Memory B cell (primary cell): ENCODE results near the gene ST14.

Experiments
- ATAC-seq: fragments of 150-1000 bp; cut with Tn5 transposase; 2 replicates; pipeline ENCODE4 v1.10.0; 2021; ENCODE audit warnings: low read depth, mild to moderate bottlenecking, moderate library complexity
- DNase-seq, 2 donors: peaks; one replicate each; pipeline ENCODE4 v3.0.0; 2022; ENCODE audit warnings: low spot score in 2 of 2
- H3K27ac Mint-ChIP-seq: one replicate; pipeline ENCODE4 v1.8.0; 2022; ENCODE audit warnings: mild to moderate bottlenecking, moderate library complexity, mixed read lengths
- H3K27me3 Mint-ChIP-seq: one replicate; pipeline ENCODE4 v1.8.0; 2022; ENCODE audit warnings: mixed read lengths
- H3K36me3 Mint-ChIP-seq: one replicate; pipeline ENCODE4 v1.8.0; 2022; ENCODE audit warnings: mild to moderate bottlenecking, mixed read lengths
- H3K4me1 Mint-ChIP-seq: one replicate; pipeline ENCODE4 v1.8.0; 2022; ENCODE audit warnings: mixed read lengths
- H3K4me3 Mint-ChIP-seq: one replicate; pipeline ENCODE4 v1.8.0; 2022; ENCODE audit warnings: mild to moderate bottlenecking, moderate library complexity, mixed read lengths
- H3K9me3 Mint-ChIP-seq: one replicate; pipeline ENCODE4 v1.8.0; 2022; ENCODE audit warnings: mixed read lengths

The ST14 gene

DNA sequence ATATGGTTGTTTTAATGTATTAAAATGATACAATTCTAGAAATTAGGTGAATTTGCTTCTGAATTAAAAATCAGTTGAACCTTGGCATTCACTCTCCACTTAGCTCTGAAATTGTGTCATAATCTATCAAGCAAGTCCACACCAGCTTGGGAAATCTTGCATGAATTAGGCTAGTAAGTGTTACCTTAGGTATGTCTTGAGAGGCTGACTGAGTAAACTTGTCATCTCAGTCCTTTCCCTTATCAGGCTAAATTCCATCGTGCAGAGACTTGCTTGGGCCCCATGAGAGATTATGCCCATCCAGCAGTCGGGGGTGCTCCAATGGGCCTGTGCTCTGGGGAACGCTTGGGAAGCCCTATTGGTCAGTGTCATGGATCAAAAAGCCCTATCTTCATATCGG lies 33.9 kb upstream of the ST14 start:
- peaks cover 12% of the 10 kb centered on the region for H3K36me3 Mint-ChIP-seq

DNA sequence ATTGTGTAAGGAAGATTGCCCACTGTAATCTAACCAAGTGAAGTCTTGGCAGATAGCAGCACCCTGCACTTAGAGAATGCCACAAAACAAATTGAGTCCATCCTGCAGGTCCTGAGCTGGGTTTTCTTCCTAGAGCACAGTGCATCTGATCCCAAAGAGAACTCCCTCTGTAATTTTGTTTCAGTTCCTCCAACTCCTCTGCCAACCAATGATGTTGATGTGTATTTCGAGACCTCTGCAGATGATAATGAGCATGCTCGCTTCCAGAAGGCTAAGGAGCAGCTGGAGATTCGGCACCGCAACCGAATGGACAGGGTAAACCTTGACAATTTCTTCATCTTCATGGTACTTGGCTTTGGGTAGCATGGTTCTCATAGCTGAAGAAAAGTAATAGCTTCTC lies 33.1 kb upstream of the ST14 start:
- Mint-ChIP-seq H3K4me3 (no peak overlapping the region), H3K27ac (no peak overlapping the region), H3K4me1 (peaks cover 10% of the 10 kb centered on the region), H3K36me3 (peaks cover 12% of the 10 kb centered on the region), H3K27me3 (no peaks in the 10 kb centered on the region), H3K9me3 (no peaks in the 10 kb centered on the region)
- DNase-seq = no peak
- no peak for ATAC-seq

More for the DNA sequence above, 33.9 kb upstream of the ST14 start:
- no peak for DNase-seq
- ATAC-seq = no peak
- Mint-ChIP-seq H3K27me3 (no peaks in the 10 kb centered on the region), H3K9me3 (no peaks in the 10 kb centered on the region), H3K4me1 (peaks cover 14% of the 10 kb centered on the region), H3K4me3 (no peak overlapping the region), H3K27ac (no peak overlapping the region)

DNA sequence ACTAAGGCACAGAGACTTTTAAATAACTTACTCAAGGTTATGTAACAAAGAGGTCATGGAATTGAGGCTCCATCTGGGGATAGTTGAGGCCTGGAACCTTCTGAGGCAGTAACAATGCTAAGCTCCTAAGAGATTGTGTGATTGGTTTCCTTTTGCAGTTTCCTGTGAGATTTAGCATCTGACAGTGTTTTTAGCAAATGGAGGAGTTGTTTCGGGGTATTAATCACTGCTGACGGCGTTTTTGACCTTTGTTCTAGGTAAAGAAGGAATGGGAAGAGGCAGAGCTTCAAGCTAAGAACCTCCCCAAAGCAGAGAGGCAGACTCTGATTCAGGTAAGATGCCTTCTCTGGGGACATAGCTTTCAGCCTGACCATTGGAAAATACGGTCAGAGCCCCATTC lies 32.1 kb upstream of the ST14 start:
- Mint-ChIP-seq H3K4me1 (peaks cover 3% of the 10 kb centered on the region), H3K4me3 (no peak overlapping the region), H3K27ac (no peak overlapping the region), H3K36me3 (peaks cover 8% of the 10 kb centered on the region), H3K9me3 (no peaks in the 10 kb centered on the region), H3K27me3 (no peaks in the 10 kb centered on the region)
- ATAC-seq = no peak
- no peak for DNase-seq

DNA sequence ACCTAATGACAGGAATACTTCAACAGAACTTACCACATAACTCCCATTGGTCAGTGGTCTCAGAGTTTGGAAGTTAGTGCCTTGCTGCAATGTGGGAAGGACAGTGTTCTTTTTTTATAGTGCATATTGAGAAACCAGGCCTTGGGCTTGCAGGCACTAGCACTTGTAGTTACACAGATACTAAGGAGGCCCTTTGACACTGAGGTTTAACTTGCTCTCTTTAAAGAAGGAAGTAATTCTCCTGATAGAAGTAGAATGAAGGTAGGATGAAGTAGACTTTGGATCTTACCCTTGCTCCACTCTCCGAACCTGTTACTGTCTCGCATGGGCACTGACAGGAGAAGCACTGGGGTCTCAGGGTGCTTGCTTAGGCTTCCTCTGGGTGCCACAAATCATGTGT lies 31.0 kb upstream of the ST14 start:
- H3K36me3 Mint-ChIP-seq = peaks cover 4% of the 10 kb centered on the region
- no peak for ATAC-seq

DNA sequence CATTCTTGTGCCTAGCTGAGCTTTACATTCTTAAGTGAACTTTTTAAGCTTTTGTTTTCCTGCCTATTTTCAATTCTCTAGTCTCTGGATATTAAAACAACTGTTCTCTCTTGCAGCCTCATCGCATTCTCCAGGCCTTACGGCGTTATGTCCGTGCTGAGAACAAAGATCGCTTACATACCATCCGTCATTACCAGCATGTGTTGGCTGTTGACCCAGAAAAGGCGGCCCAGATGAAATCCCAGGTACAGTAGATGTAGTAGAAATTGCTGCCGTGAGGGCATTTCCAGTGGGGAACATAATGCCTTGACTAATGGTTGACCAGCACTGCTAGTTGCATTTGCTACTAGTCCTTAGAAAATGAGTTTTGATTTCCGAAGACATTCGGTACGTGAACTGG lies 29.7 kb upstream of the ST14 start:
- H3K4me3 Mint-ChIP-seq = no peak overlapping the region

More for the DNA sequence above, 31.0 kb upstream of the ST14 start:
- Mint-ChIP-seq H3K27me3 (no peaks in the 10 kb centered on the region), H3K9me3 (no peaks in the 10 kb centered on the region), H3K4me3 (no peak overlapping the region), H3K27ac (no peak overlapping the region), H3K4me1 (peaks cover 3% of the 10 kb centered on the region)
- no peak for DNase-seq

DNA sequence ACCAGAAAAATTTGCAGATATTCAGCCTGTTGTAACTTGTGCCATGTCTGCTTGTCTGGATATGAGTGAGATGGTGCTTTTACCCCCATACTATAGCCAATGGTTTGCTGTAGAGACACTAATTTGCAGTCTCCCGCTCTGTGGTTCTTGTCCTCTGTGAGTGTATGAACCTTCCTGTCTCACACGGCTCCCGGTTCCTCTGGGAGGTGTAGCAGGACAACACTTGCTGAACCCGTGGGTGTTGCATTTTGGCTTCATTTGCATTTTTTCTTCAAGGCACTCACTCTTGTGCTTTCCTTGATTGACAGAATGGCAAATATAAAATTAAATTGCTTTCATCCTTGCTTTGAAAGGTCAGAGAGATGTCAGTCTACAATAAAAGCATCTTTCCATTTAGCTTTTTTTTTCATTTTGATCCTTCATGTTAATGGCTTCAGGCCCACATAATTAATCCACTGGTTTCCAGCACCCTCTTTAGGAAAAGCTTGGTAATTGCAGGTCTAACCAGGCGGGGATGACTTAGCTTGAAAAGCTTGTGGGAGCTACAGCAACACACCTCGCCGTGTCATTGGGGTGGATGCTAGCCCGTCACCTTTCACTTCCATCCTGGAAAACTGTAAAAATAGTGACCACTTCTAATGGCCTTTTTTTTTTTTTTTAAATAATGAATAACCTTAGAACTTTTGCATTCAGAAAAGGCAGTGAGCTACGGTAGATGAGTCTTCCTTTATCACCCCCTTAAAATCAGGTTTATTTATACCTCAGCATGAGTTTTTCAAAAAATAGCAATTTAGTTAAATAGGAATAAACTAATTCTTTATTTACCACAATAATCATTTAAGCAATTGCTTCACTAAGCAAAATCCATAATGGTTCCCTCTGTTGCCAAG lies 27.4 kb upstream of the ST14 start:
- no peaks in the 10 kb centered on the region for H3K27me3 Mint-ChIP-seq
- ATAC-seq = peak; percentile 80
- no peak overlapping the region for H3K4me3 Mint-ChIP-seq
- DNase-seq = peak; percentile 51 to 66
- H3K9me3 Mint-ChIP-seq = no peaks in the 10 kb centered on the region
- peaks cover 3% of the 10 kb centered on the region for H3K4me1 Mint-ChIP-seq
- no peak overlapping the region for H3K27ac Mint-ChIP-seq
- peaks cover 9% of the 10 kb centered on the region for H3K36me3 Mint-ChIP-seq

More for the DNA sequence above, 29.7 kb upstream of the ST14 start:
- Mint-ChIP-seq H3K27ac (no peak overlapping the region), H3K9me3 (no peaks in the 10 kb centered on the region), H3K36me3 (peaks cover 8% of the 10 kb centered on the region), H3K4me1 (peaks cover 3% of the 10 kb centered on the region), H3K27me3 (no peaks in the 10 kb centered on the region)
- DNase-seq = no peak
- ATAC-seq = no peak

DNA sequence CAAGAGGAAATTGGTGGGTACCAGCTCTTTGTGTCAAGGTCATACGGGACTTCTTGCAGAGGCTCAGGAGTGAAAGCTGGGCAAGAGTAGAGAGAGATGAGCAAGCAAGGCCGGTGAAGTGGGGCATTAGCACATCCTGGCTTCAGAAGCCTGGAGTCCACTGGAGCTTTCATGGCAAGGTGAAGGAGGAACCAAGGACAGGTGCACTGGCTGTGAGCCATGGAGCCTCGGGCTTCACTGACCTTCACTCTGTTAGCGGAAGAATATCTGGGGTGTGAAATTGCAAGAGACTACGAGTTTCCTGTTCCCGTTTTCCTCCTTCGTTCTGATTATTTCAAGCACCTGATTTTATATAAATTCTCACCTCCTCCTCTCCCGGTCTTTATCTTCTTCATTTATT lies 25.9 kb upstream of the ST14 start:
- DNase-seq = no peak
- Mint-ChIP-seq H3K9me3 (no peaks in the 10 kb centered on the region), H3K27ac (no peak overlapping the region), H3K27me3 (no peaks in the 10 kb centered on the region), H3K36me3 (peaks cover 12% of the 10 kb centered on the region), H3K4me1 (peaks cover 3% of the 10 kb centered on the region), H3K4me3 (no peak overlapping the region)
- no peak for ATAC-seq

DNA sequence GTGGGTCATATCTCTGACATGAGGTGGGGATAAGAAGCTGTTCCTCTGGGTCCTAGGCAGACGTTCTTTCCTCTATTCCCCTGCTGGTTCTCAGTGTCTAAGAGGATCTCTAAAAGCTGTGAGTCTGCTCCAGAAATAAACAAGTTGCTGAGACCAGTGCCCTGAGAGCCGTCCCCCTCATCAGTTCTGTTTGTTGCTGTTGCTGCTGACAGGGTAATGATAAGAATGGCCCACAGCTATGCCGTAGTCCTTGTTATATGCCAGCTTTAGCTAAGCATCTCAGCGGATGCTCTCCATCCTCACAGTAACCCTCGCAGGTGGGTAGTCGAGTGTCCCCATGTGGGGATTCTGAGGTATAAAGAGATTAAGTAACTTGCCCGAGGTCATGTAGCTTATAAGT lies 23.5 kb upstream of the ST14 start:
- DNase-seq (no peak), ATAC-seq (no peak)
- Mint-ChIP-seq H3K36me3 (peaks cover 15% of the 10 kb centered on the region), H3K27me3 (no peaks in the 10 kb centered on the region), H3K4me3 (no peak overlapping the region), H3K4me1 (peaks cover 3% of the 10 kb centered on the region), H3K27ac (no peak overlapping the region), H3K9me3 (no peaks in the 10 kb centered on the region)

DNA sequence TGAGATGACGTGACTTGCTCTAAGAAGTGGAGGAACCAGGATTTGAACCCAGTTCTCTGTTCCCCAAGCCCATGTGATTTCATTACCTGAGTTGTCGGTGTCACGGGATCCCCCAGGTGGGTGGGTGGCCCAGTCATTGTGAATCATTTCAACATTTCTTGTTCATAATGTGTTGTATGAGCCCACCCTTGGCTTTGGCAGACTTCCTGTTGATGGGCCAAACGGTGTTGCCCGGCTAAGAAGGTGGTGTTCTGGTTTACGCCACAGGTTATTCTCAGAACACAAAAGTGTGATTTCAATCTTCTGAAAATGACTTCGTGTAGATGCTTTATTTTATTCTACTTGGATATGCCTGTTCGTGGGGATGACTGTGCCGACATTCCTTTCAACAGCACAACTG lies 21.6 kb upstream of the ST14 start:
- DNase-seq (no peak), ATAC-seq (no peak)
- H3K4me3 Mint-ChIP-seq = no peak overlapping the region
- H3K9me3 Mint-ChIP-seq = no peaks in the 10 kb centered on the region
- peaks cover 15% of the 10 kb centered on the region for H3K36me3 Mint-ChIP-seq
- no peak overlapping the region for H3K27ac Mint-ChIP-seq
- no peaks in the 10 kb centered on the region for H3K27me3 Mint-ChIP-seq
- H3K4me1 Mint-ChIP-seq = no peaks in the 10 kb centered on the region

DNA sequence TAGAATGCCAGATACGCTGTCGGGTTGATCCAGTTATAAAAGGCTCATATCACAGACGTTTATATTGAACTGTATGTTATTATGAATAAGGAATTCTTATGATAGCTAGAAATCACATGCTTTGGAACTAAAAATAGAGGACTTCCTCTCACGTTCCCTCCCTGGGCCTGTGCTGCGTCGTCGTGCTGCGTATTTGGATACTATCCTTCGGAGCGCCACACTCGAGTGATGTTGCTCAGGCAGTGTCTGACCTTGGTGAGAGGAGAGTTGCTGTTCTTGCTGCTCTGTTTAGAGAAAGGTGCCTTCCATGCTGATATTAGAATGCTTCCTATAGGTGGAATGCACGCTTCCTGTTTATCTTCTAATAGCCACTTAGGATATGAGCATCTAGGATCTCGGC lies 20.2 kb upstream of the ST14 start:
- Mint-ChIP-seq H3K4me1 (no peaks in the 10 kb centered on the region), H3K27ac (no peak overlapping the region), H3K4me3 (no peak overlapping the region), H3K36me3 (peaks cover 12% of the 10 kb centered on the region), H3K9me3 (no peaks in the 10 kb centered on the region), H3K27me3 (no peaks in the 10 kb centered on the region)
- no peak for ATAC-seq
- no peak for DNase-seq

DNA sequence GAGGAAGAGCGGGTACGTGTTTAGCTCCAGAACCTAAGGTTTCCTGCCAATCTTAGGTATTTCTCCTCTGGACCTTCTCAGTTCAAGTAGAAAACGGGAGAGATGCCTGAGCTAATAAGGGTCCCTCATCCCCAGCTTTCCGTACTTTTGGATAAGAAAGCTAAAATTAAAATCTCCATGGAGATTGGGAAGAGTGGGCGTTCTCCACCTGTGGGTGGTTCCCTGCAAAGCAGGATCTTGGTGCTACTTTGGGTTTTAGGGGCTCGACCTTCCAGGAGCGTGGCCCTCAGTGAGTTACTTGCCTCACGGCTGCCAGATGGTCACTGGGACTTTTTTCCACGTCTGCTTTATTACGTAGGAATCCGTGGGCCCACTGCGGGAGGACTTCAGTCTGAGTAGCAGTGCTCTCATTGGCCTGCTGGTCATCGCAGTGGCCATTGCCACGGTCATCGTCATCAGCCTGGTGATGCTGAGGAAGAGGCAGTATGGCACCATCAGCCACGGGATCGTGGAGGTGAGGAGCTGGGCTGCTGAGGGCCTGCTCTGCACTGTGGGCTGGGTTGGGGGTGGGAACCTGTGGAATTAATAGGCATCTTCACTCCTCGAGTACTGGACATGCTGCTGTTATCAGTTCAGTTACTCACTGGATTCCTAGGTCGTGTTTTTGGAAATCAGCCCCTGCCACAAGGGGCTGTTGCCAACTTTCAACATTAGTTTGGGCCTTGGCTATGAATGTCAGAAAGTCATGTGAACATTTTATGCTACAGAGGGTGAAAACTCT lies 17.8 kb upstream of the ST14 start:
- H3K9me3 Mint-ChIP-seq = no peaks in the 10 kb centered on the region
- no peak overlapping the region for H3K4me3 Mint-ChIP-seq
- peaks cover 15% of the 10 kb centered on the region for H3K4me1 Mint-ChIP-seq
- peaks cover 9% of the 10 kb centered on the region for H3K36me3 Mint-ChIP-seq
- H3K27ac Mint-ChIP-seq = no peak overlapping the region
- DNase-seq = no peak
- H3K27me3 Mint-ChIP-seq = no peaks in the 10 kb centered on the region
- ATAC-seq = no peak

DNA sequence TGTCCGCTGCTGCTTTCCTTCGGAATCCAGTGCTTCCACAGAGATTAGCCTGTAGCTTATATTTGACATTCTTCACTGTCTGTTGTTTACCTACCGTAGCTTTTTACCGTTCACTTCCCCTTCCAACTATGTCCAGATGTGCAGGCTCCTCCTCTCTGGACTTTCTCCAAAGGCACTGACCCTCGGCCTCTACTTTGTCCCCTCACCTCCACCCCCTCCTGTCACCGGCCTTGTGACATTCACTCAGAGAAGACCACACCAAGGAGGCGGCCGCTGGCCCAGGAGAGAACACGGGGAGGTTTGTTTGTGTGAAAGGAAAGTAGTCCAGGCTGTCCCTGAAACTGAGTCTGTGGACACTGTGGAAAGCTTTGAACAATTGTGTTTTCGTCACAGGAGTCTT lies 15.4 kb upstream of the ST14 start:
- DNase-seq = no peak
- no peak overlapping the region for H3K27ac Mint-ChIP-seq

DNA sequence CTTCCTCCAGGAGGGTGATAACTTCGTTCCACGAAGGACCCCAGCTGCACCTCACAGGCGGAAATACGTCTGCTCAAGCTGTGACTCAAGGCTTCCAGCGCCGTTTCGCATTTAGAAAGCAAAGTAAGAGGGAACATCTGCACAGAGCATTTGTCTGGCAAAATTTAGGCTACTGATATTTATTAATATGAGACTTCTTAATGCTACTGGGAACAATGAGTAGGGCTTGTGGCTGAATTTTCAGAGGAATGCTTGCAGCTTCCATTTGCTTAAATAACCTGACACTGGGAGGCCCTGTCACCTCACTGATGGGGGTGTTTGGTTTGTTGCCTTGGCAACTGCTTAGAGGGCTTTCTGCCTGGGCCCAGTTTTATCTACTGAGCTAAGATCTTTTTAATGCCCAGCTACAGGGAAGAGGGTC lies 14.7 kb upstream of the ST14 start:
- H3K4me3 Mint-ChIP-seq = no peak overlapping the region
- DNase-seq (no peak), ATAC-seq (no peak)
- peak overlapping the region; percentile 94 for H3K27ac Mint-ChIP-seq
- H3K36me3 Mint-ChIP-seq = peaks cover 6% of the 10 kb centered on the region
- peaks cover 25% of the 10 kb centered on the region for H3K4me1 Mint-ChIP-seq
- no peaks in the 10 kb centered on the region for H3K9me3 Mint-ChIP-seq
- H3K27me3 Mint-ChIP-seq = no peaks in the 10 kb centered on the region

More for the DNA sequence above, 15.4 kb upstream of the ST14 start:
- H3K9me3 Mint-ChIP-seq = no peaks in the 10 kb centered on the region
- H3K36me3 Mint-ChIP-seq = peaks cover 6% of the 10 kb centered on the region
- H3K4me1 Mint-ChIP-seq = peaks cover 25% of the 10 kb centered on the region
- no peak overlapping the region for H3K4me3 Mint-ChIP-seq
- no peak for ATAC-seq
- no peaks in the 10 kb centered on the region for H3K27me3 Mint-ChIP-seq

DNA sequence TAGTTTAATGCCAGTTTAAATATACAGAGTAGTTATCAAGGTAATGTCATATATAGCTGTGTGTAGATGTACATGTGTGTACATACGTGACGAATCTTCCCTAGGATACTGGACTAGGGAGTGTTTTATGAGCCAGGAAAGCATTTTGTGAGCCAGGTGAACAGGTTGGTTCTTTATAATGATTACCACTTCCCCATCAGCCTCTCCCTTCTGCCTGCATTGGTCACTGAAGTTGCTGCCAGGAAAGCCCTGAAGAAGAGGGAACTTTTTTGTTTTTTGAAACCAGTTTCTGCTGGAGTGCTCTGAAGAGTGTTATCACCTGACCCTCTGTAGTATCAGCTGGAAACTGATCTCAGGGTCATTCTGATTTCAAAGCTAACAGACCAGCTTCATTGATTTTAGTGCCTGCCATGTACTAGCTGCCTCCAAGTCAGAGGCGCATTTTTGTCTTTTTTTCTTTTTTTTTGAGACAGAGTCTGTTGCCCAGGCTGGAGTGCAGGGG lies 14.2 kb upstream of the ST14 start:
- DNase-seq = no peak
- Mint-ChIP-seq H3K4me1 (peaks cover 25% of the 10 kb centered on the region), H3K36me3 (peaks cover 3% of the 10 kb centered on the region), H3K27ac (peak overlapping the region; percentile 94), H3K4me3 (no peak overlapping the region), H3K27me3 (no peaks in the 10 kb centered on the region), H3K9me3 (no peaks in the 10 kb centered on the region)
- ATAC-seq = no peak
